Hepatocyte (in vitro differentiated cells): ENCODE measurements around the gene PPIP5K2.

Source experiments
- EZH2phosphoT487 ChIP-seq: fragments of 200-600 bp; sonication (generic); IDR thresholded peaks from one replicate; pipeline ENCODE4 v1.6.1; 2018; ENCODE audit warnings: antibody characterized with exemption, mild to moderate bottlenecking, low read depth, moderate library complexity; ENCODE audit not compliant: unreplicated experiment, severe bottlenecking
- TF ChIP-seq, protein P1 (sequence below): fragments of 200-600 bp; sonication (generic); IDR thresholded peaks from 2 replicates; pipeline ENCODE4 v1.5.1; 2016; ENCODE audit warnings: antibody characterized with exemption, mild to moderate bottlenecking; ENCODE audit not compliant: poor library complexity

DNA sequence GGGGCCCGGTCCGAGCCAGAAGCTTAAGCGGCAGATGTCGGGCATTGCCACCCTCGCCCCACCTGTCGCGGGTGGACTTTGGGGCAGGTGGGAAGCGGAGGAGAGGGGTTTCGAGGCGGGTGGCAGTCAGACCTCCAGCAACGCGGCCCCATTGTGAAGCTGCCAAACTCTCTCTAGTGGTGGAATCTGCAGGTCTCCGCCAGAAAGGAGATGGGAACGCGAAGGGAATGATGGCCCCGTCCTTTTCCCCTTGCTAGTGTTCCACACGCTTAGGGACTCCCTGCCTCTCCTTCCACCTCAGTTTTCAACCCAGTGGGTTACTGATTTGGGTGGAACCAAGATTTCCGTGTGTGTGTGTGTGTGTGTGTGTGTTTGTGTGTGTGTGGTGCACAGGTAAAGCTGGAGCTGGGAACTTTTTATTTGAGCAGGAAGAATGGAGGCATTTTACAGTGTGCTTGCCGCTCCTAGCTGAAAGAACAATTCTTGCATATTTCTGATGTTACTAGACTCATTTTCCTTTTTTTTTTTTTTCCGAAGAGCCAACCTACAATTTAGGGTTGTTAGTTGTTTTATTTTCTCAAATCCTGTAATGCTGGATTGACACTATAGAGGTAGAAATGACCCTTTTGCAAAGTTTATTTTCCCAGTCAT, 139.7 kb downstream of the PPIP5K2 start:
- TF ChIP-seq, protein P1, sequence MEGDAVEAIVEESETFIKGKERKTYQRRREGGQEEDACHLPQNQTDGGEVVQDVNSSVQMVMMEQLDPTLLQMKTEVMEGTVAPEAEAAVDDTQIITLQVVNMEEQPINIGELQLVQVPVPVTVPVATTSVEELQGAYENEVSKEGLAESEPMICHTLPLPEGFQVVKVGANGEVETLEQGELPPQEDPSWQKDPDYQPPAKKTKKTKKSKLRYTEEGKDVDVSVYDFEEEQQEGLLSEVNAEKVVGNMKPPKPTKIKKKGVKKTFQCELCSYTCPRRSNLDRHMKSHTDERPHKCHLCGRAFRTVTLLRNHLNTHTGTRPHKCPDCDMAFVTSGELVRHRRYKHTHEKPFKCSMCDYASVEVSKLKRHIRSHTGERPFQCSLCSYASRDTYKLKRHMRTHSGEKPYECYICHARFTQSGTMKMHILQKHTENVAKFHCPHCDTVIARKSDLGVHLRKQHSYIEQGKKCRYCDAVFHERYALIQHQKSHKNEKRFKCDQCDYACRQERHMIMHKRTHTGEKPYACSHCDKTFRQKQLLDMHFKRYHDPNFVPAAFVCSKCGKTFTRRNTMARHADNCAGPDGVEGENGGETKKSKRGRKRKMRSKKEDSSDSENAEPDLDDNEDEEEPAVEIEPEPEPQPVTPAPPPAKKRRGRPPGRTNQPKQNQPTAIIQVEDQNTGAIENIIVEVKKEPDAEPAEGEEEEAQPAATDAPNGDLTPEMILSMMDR: no peak
- no peak for TF ChIP-seq EZH2phosphoT487
